HepG2 (cell line): ENCODE data around the gene KRT3. TPM values are rescaled to one million over a fixed set of nuclear protein-coding genes. Genes with fewer than 3 reads are reported as not detected.
A peak's percentile ranks its signal among the peaks of the same experiment; 100 is the strongest.

Experiments used
- ATAC-seq: fragments of 200-7000 bp; cut with Tn5 transposase; 3 replicates; pipeline ENCODE4 v1.9.1; 2020; ENCODE audit warnings: mild to moderate bottlenecking, moderate library complexity
- BruUV-seq: library from RNA; stranded (reverse); fragments of 400-500 nt; replicated peaks from 2 replicates; lab custom pipeline; 2021; lab: Mats Ljungman, UMichigan
- CTCF ChIA-PET: fragments of 300-600 bp; formaldehyde crosslinking; extraction: SDS; loops from one replicate; lab custom pipeline; 2021; ENCODE audit warnings: low total read pairs, inconsistent platforms, low intra/inter-chr PET ratio; lab: Yijun Ruan, JAX
- POLR2A ChIA-PET: fragments of 350-600 bp; sonication (Branson Sonifier 250); formaldehyde crosslinking; loops from one replicate; lab custom pipeline; 2020; ENCODE audit warnings: antibody characterized with exemption, inconsistent platforms; lab: Yijun Ruan, JAX
- DNase-seq: peaks from one replicate; pipeline ENCODE4 v3.0.0-alpha.2; 2015; ENCODE audit warnings: low spot score
- FAIRE-seq: peaks from 3 replicates; lab custom pipeline; 2011; peaks lifted over from hg19 to GRCh38; lab: Jason Lieb, UNC
- H2AFZ ChIP-seq: one replicate; pipeline ENCODE4 v1.6.1; 2011; ENCODE audit warnings: low read length, inconsistent platforms
- H3K27ac ChIP-seq: fragments of 300-600 bp; 3 replicates; pipeline ENCODE4 v1.8.0; 2011; ENCODE audit warnings: mixed run types, mild to moderate bottlenecking, mixed read lengths, low read length, inconsistent platforms; ENCODE audit not compliant: insufficient read depth; ENCODE audit errors: extremely low read length
- H3K27me3 ChIP-seq, 2 experiments: fragments of 200-600 bp in 1 of 2; 2 replicates in 1 of 2; 3 replicates in 1 of 2; pipeline versions ENCODE4 v1.6.0 to v1.8.0; 2011; ENCODE audit warnings: low read length in 2 of 2, mild to moderate bottlenecking in 2 of 2, moderate library complexity in 2 of 2, inconsistent platforms in 1 of 2; ENCODE audit not compliant: insufficient read depth in 2 of 2, control insufficient read depth in 1 of 2
- H3K36me3 ChIP-seq, 2 experiments: fragments of 200-600 bp in 1 of 2; replicated peaks in 1 of 2; 2 replicates in 1 of 2; 3 replicates in 1 of 2; pipeline versions ENCODE4 v1.5.1 to v1.8.0; 2011; ENCODE audit warnings: low read length in 2 of 2, inconsistent platforms in 1 of 2; ENCODE audit not compliant: insufficient read depth in 2 of 2, control insufficient read depth in 1 of 2
- H3K4me1 ChIP-seq: 2 replicates; pipeline ENCODE4 v1.5.1; 2012; ENCODE audit warnings: low read length, inconsistent platforms; ENCODE audit not compliant: insufficient read depth
- H3K4me2 ChIP-seq: 2 replicates; pipeline ENCODE4 v1.6.0; 2011; ENCODE audit warnings: low read depth, low read length, inconsistent platforms
- H3K4me3 ChIP-seq, 3 experiments: fragments of 200-600 bp in 1 of 3; sonication (generic), shearing (Covaris generic) in 1 of 3; replicated peaks in 1 of 3; 2 replicates each; pipeline ENCODE4 v1.5.1; 2011 to 2016; ENCODE audit warnings: low read length in 3 of 3, inconsistent platforms in 2 of 3, low read depth in 2 of 3, mild to moderate bottlenecking in 2 of 3, control low read depth in 1 of 3, mixed read lengths in 1 of 3; ENCODE audit not compliant: insufficient read depth in 1 of 3
- H3K79me2 ChIP-seq: one replicate; pipeline ENCODE4 v1.6.1; 2011; ENCODE audit warnings: low read length, inconsistent platforms; ENCODE audit not compliant: insufficient read depth
- H3K9ac ChIP-seq: 2 replicates; pipeline ENCODE4 v1.6.0; 2011; ENCODE audit warnings: mild to moderate bottlenecking, low read depth, low read length, inconsistent platforms; ENCODE audit not compliant: insufficient read depth
- H3K9me3 ChIP-seq: 2 replicates; pipeline ENCODE4 v1.5.1; 2012; ENCODE audit warnings: mild to moderate bottlenecking, low read length
- H4K20me1 ChIP-seq: 2 replicates; pipeline ENCODE4 v1.6.0; 2011; ENCODE audit warnings: inconsistent platforms, mild to moderate bottlenecking, low read length, moderate library complexity; ENCODE audit not compliant: insufficient read depth
- GTF2F1 ChIP-seq: fragments of 150-350 bp; IDR thresholded peaks from 2 replicates; pipeline ENCODE4 v1.6.1; 2014; ENCODE audit warnings: low read length
- PLRG1 ChIP-seq: fragments of 450-650 bp; conservative IDR thresholded peaks from 2 replicates; pipeline ENCODE4 v1.6.1; 2016
- SALL1 ChIP-seq: sonication (generic); formaldehyde crosslinking; IDR thresholded peaks from 2 replicates; pipeline ENCODE4 v1.8.0; 2022; ENCODE audit warnings: mild to moderate bottlenecking, missing genetic modification reagents
- TP53 ChIP-seq: sonication (generic); formaldehyde crosslinking; conservative IDR thresholded peaks from 2 replicates; pipeline ENCODE4 v1.4.0; 2020; ENCODE audit warnings: missing genetic modification reagents
- YEATS4 ChIP-seq: sonication (generic); formaldehyde crosslinking; IDR thresholded peaks from 2 replicates; pipeline ENCODE4 v1.4.0; 2020; ENCODE audit warnings: missing genetic modification reagents, borderline replicate concordance
- ZFP36 ChIP-seq: fragments of 150-350 bp; IDR thresholded peaks from 2 replicates; pipeline ENCODE4 v1.6.1; 2018; ENCODE audit warnings: borderline replicate concordance, low read length, low read depth; ENCODE audit not compliant: partially characterized antibody
- ZNF562 ChIP-seq: sonication (generic); formaldehyde crosslinking; IDR thresholded peaks from 2 replicates; pipeline ENCODE4 v1.8.0; 2022; ENCODE audit warnings: missing genetic modification reagents, borderline replicate concordance
- ZZZ3 ChIP-seq: sonication (generic); formaldehyde crosslinking; IDR thresholded peaks from 2 replicates; pipeline ENCODE4 v1.4.0; 2020; ENCODE audit warnings: missing genetic modification reagents, mild to moderate bottlenecking, borderline replicate concordance
- WGBS: methylation state at CpG from one replicate; pipeline ENCODE4 v1.1.6; 2017; ENCODE audit warnings: low lambda C conversion rate; 5-methylcytosine and 5-hydroxymethylcytosine counted together
- in situ Hi-C: cut with HindIII; loops from 2 replicates; pipeline ENCODE4 v1.10.0; 2017; ENCODE audit warnings: low pct_unique_long_range_greater_than_20kb; ENCODE audit not compliant: extremely low pct_ligation_motif_present
- intact Hi-C: fragments of 100-400 bp; cut with micrococcal nuclease; formaldehyde crosslinking; loops from one replicate; pipeline ENCODE4 v1.10.0; 2022; ENCODE audit not compliant: unreplicated experiment
- polyA plus RNA-seq, 8 experiments: library from polyadenylated mRNA; depleted of rRNA in 3 of 8; stranded (reverse) in 7 of 8; unstranded in 1 of 8; fragments of >200 nt; fragmentation: Illumina TruSeq in 4 of 8; extraction: Trizol in 4 of 8; gene quantifications; 2 replicates each; pipeline versions ENCODE4 v1.2.1 to v1.2.3, GENCODE V29; 2011 to 2016; ENCODE audit warnings: low read depth in 4 of 8, missing spikeins in 1 of 8, mixed read lengths in 1 of 8; ENCODE audit not compliant: insufficient read depth in 1 of 8
- total RNA-seq, 5 experiments: library from RNA; depleted of rRNA; stranded (reverse); fragments of >200 nt; fragmentation: Illumina TruSeq; extraction: Trizol; gene quantifications; 2 replicates each; pipeline ENCODE4 v1.2.3, GENCODE V29; 2016; ENCODE audit warnings: low read depth in 1 of 5
- TF ChIP-seq, protein P1 (sequence below): fragments of 450-650 bp; IDR thresholded peaks from 2 replicates; pipeline ENCODE4 v1.6.1; 2016
- TF ChIP-seq, protein P2 (sequence below), 2 experiments: sonication (generic) in 1 of 2; formaldehyde crosslinking in 1 of 2; IDR thresholded peaks; 2 replicates each; pipeline versions ENCODE4 v1.5.1 to v1.6.1; 2011 to 2020; ENCODE audit warnings: borderline replicate concordance in 1 of 2, low read depth in 1 of 2, low read length in 1 of 2, mild to moderate bottlenecking in 1 of 2, missing genetic modification reagents in 1 of 2, moderate library complexity in 1 of 2
- TF ChIP-seq, protein P3 (sequence below): IDR thresholded peaks from 2 replicates; pipeline ENCODE4 v1.6.1; 2016; ENCODE audit warnings: control low read depth

The KRT3 gene
- total and polyA plus RNA-seq, 2 of the 13 experiments (the other 11 are each of a cell fraction or from before 2014, with no cell fraction given), result not detected

- intact Hi-C loops (no loop called here), in situ Hi-C loops (no loop called here)
- Histone ChIP-seq H3K27ac (no peak overlapping the region), H3K79me2 (no peaks in the 10 kb centered on the region), H3K4me1 (no peaks in the 10 kb centered on the region), H3K4me2 (no peak overlapping the region), H2AFZ (no peak overlapping the region), H3K9me3 (no peaks in the 10 kb centered on the region), H3K4me3 (no peak overlapping the region), H3K36me3 (no peaks in the 10 kb centered on the region), H3K9ac (no peak overlapping the region), H4K20me1 (no peaks in the 10 kb centered on the region), H3K27me3 (peaks cover 6 to 70% of the 10 kb centered on the region in 2 experiments)
- no TSS peak for BruUV-seq
- TF ChIP-seq ZZZ3 (CRISPR knock-in tag), result no peak
- no peak for TF ChIP-seq PLRG1
- no peak for TF ChIP-seq ZFP36
- TF ChIP-seq, protein P1, sequence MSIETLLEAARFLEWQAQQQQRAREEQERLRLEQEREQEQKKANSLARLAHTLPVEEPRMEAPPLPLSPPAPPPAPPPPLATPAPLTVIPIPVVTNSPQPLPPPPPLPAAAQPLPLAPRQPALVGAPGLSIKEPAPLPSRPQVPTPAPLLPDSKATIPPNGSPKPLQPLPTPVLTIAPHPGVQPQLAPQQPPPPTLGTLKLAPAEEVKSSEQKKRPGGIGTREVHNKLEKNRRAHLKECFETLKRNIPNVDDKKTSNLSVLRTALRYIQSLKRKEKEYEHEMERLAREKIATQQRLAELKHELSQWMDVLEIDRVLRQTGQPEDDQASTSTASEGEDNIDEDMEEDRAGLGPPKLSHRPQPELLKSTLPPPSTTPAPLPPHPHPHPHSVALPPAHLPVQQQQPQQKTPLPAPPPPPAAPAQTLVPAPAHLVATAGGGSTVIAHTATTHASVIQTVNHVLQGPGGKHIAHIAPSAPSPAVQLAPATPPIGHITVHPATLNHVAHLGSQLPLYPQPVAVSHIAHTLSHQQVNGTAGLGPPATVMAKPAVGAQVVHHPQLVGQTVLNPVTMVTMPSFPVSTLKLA, result peak; percentile 28; the same call in 1 of the 2 replicates
- ChIA-PET POLR2A (no interaction called here), CTCF (no interaction called here)
- 3% methylated on average over 9 of the region's 9 CpGs for WGBS
- FAIRE-seq (no peak), ATAC-seq (no peak), DNase-seq (no peak)
These were observed 41.5 kb upstream of the KRT3 start for GRCh38 chr12:52837413-52837741.

DNA sequence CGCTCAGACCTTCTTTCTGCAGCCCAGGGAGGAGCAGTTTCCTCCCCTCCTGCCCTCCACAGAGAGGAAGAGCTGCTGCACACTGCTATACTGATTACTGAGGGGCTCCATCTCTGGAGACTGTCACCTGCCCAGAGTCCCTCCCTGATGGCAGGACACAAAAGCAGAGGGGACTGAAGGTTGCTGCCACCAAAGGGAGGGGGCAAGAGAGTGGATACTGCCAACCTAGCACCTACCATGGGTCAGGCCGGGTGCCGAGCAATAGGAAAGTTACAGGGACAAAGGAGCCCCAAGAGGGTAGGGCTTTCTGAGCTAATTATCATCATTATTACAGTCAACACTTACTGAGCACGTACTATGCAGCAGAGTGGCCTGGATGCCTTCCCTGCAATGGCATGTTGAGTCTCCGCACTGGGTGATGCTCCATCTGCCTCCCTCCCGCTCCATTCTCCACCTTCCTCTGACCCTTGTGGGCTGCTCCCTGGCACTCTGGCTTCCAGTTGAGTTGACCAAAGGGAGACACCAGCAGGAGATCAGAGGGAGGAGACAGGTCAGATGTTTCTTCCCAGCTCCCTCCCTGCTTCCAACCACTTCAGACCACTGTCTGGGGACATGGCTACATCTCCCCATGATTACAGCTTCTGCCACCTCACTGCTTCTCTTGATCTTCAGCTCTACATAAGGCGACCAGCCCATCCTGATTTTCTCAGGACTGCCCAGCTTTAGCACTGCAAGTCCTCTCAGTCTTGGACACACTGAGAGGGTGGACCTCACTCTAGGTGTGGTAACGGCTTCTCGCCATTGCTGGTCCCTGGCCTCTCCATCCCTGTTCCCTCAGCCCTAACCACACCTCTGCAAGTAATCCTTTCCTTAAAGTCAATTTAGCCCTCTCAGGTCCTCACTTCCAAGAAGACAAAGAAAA is 40.8 kb upstream of the KRT3 start:
- ChIA-PET POLR2A (no interaction called here), CTCF (no interaction called here)
- Histone ChIP-seq H3K9ac (no peak overlapping the region), H3K36me3 (no peaks in the 10 kb centered on the region), H3K4me2 (no peak overlapping the region), H3K27me3 (peaks cover 6 to 63% of the 10 kb centered on the region in 2 experiments), H2AFZ (no peak overlapping the region), H4K20me1 (no peaks in the 10 kb centered on the region), H3K27ac (no peak overlapping the region), H3K79me2 (no peaks in the 10 kb centered on the region), H3K9me3 (no peaks in the 10 kb centered on the region), H3K4me1 (no peaks in the 10 kb centered on the region), H3K4me3 (no peak overlapping the region)
- no peak for ATAC-seq
- intact Hi-C loops (no loop called here), in situ Hi-C loops (no loop called here)
- no TSS peak for BruUV-seq
- WGBS, result 15% methylated on average over 8 of the region's 9 CpGs
- no peak for DNase-seq
- FAIRE-seq, result no peak
- TF ChIP-seq SALL1 (CRISPR knock-in tag) (no peak), TP53 (no peak), GTF2F1 (no peak), YEATS4 (no peak), ZNF562 (CRISPR knock-in tag) (no peak)
- TF ChIP-seq, protein P2, sequence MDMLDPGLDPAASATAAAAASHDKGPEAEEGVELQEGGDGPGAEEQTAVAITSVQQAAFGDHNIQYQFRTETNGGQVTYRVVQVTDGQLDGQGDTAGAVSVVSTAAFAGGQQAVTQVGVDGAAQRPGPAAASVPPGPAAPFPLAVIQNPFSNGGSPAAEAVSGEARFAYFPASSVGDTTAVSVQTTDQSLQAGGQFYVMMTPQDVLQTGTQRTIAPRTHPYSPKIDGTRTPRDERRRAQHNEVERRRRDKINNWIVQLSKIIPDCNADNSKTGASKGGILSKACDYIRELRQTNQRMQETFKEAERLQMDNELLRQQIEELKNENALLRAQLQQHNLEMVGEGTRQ (IDR thresholded peaks at IDR 0.05; ENCODE audit: low read depth, low read length), result no peak
- TF ChIP-seq, protein P2 (CRISPR knock-in tag; IDR thresholded peaks at IDR 0.05; ENCODE audit: borderline replicate concordance), result no peak
- TF ChIP-seq, protein P3, sequence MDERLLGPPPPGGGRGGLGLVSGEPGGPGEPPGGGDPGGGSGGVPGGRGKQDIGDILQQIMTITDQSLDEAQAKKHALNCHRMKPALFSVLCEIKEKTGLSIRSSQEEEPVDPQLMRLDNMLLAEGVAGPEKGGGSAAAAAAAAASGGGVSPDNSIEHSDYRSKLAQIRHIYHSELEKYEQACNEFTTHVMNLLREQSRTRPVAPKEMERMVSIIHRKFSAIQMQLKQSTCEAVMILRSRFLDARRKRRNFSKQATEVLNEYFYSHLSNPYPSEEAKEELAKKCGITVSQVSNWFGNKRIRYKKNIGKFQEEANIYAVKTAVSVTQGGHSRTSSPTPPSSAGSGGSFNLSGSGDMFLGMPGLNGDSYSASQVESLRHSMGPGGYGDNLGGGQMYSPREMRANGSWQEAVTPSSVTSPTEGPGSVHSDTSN, result no peak
